Upper lobe of left lung (tissue), 4 donors: ENCODE results near the gene ITGB1BP2.

Source experiments
- POLR2A ChIP-seq, 4 donors: fragments of 450-650 bp; IDR thresholded peaks; one replicate each; pipeline ENCODE4 v1.5.1; 2016 to 2017; ENCODE audit warnings: antibody characterized with exemption in 4 of 4, mild to moderate bottlenecking in 2 of 4
- POLR2AphosphoS5 ChIP-seq, 2 donors: sonication (generic); formaldehyde crosslinking; IDR thresholded peaks; one replicate each; pipeline ENCODE4 v1.5.1; 2017; ENCODE audit warnings: antibody characterized with exemption in 2 of 2

DNA sequence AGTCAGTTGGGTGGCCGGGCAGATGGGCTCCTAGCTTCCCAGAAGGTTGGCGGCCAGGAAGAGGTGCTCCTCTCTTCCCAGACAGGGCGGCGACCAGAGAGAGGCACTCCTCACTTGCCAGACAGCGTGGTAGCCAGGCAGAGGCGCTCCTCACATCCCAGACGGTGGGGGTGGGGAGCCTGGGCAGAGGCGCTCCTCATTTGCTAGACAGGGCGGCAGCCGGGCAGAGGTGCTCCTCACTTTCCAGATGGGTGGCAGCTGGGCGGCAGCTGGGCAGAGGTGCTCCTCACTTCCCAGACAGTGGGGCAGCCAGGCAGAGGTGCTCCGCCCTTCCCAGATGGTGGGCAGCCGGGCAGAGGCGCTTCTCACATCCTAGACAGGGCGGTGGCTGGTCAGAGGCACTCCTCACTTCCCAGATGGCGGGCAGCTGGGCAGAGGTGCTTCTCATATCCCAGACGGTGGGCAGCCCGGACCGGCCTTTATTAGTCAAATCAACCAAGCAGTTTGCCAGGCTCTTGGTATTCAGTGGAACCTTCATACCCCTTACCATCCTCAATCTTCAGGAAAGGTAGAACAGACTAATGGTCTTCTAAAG is 31.7 kb upstream of the ITGB1BP2 start:
- TF ChIP-seq POLR2A (IDR thresholded peaks at IDR 0.05), result no peak
- TF ChIP-seq POLR2AphosphoS5 (IDR thresholded peaks at IDR 0.05), result no peak
